Muscle layer of duodenum (tissue), 2 donors: ENCODE data around the gene LSM6.

ENCODE experiments used
- H3K27ac ChIP-seq: one replicate; pipeline ENCODE4 v1.7.0; 2013; ENCODE audit warnings: mild to moderate bottlenecking, low read length
- H3K27me3 ChIP-seq: one replicate; pipeline ENCODE4 v1.7.0; 2013; ENCODE audit warnings: low read depth, mild to moderate bottlenecking, control low read depth, low read length
- H3K36me3 ChIP-seq, 2 donors: one replicate each; pipeline ENCODE4 v1.7.0; 2013; ENCODE audit warnings: low read length in 2 of 2, control low read depth in 1 of 2, mild to moderate bottlenecking in 1 of 2; ENCODE audit not compliant: insufficient read depth in 2 of 2, control insufficient read depth in 1 of 2
- H3K4me1 ChIP-seq, 2 donors: one replicate each; pipeline ENCODE4 v1.7.0; 2013; ENCODE audit warnings: low read length in 2 of 2, mild to moderate bottlenecking in 2 of 2, control low read depth in 1 of 2, moderate library complexity in 1 of 2; ENCODE audit not compliant: insufficient read depth in 2 of 2, control insufficient read depth in 1 of 2
- H3K4me3 ChIP-seq, 2 donors: one replicate each; pipeline ENCODE4 v1.7.0; 2013; ENCODE audit warnings: low read length in 2 of 2, low read depth in 1 of 2, mild to moderate bottlenecking in 1 of 2
- H3K9me3 ChIP-seq, 2 donors: one replicate each; pipeline ENCODE4 v1.7.0; 2013; ENCODE audit warnings: low read length in 2 of 2, control low read depth in 1 of 2, mild to moderate bottlenecking in 1 of 2; ENCODE audit not compliant: control insufficient read depth in 1 of 2
- donor health status: healthy.

LSM6 gene

DNA sequence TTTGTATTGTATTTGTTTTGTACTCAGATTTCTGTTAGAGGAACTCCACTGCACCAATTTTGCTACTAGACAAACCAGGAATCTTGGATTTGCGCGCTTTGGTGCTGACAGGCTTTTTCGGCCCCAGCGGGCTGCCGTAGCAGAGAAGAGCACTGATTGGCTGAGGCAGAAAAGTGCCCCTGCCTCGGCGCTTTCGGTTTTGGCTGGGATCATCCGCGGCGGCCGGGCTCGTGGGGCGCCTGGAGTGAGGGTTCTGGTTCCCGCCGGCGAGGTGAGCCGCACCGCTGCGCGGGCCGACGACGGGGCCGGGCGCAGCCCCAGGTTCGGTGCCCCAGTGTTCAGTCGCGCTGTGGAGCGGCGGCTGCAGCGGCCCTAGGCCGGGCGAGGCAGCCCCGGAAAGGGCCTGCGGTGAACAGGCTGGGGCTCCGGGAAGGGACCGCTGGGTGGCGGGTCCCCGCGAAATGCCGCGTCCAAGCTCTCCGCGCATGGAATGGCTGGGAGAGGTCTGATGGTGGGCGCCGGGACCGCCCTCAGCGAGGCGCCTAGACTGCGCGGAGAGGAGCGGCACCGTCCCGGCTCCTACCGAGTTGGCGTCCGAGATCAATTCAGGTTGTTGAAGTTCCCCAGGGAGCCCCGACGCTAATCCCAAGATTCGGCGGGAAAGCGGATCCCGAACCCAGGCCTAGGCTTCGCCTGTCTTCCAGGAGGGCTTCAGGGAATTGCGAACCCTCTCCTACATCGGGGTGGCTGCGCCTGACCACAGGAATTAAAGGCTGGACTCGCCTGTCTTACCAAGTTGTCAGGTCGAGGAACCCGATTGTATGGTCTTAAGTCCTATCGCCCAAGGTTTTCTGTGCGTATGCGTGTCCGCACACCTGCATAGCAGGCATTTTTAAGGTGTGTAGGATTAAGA, at the start of gene LSM6:
Gene LSM6, plus strand, starts transcription at position 178 of the 913 bp plus-strand sequence. CDS start 7,204 bp downstream, outside the sequence.
- H3K4me3 ChIP-seq: peak within 1 kb of the TSS; percentile 84 to 95
- H3K36me3 ChIP-seq: no peaks in the 10 kb centered on the region
- H3K27me3 ChIP-seq: no peaks in the 10 kb centered on the region
- peaks cover 8 to 23% of the 10 kb centered on the region in 2 donors for H3K4me1 ChIP-seq
- H3K9me3 ChIP-seq: no peaks in the 10 kb centered on the region
- peak within 1 kb of the TSS; percentile 75 for H3K27ac ChIP-seq

DNA sequence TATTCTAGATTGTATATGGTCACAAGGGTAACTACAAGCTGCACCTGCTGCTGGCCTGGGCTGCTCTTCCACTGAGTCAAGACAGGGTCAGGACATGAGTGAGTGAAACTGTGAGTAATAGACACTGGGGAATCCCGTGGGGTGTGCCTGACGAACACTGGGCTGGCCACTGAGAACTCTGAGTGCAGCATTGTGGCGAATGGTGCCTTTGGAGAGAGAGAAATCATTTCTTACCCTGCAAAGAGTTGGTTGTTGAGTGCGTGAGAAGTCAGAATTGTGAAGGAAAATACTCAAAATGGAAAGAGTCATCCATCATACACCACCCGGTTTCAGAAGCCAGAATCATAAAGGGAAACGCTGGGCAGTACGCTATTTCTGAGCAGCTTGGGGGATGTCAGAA, 43.1 kb upstream of the LSM6 start:
- Histone ChIP-seq H3K4me1 (no peaks in the 10 kb centered on the region), H3K36me3 (no peaks in the 10 kb centered on the region), H3K9me3 (no peaks in the 10 kb centered on the region), H3K27ac (no peak overlapping the region), H3K27me3 (no peaks in the 10 kb centered on the region), H3K4me3 (no peak overlapping the region)

DNA sequence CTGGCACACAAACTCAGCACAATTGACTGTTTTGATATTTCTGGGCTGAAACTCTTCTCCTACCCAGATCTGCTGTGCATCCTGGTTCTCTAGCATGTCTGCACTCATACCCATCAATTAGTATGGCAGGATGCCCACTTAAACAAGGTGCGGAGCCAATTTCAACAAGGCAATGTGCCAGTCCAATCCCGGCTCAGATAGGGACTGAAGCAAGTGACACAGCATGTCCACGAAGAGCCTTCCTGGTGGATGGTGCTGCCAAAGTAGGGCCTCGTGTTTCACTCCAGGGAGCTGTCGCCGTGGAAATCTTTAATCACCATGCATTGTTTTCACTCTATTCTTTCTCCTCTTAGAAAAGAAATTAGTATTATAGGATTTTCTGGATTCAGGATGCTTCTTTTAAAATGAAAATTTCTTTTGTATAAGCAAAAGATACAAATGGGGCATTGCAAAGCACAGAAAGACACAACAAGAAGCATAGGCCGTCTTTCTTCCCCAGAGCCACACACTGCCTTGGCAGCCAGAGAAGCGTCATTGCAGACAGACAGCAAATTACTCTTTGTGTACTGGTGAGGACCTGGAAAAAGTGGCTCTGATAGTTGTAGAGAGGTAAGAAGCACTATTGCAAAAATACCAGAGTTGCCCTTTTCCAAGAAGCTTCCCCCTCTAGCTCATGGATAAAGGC, 40.6 kb upstream of the LSM6 start:
- Histone ChIP-seq H3K4me1 (no peaks in the 10 kb centered on the region), H3K27me3 (no peaks in the 10 kb centered on the region), H3K27ac (no peak overlapping the region), H3K36me3 (no peaks in the 10 kb centered on the region), H3K4me3 (no peak overlapping the region), H3K9me3 (no peaks in the 10 kb centered on the region)

DNA sequence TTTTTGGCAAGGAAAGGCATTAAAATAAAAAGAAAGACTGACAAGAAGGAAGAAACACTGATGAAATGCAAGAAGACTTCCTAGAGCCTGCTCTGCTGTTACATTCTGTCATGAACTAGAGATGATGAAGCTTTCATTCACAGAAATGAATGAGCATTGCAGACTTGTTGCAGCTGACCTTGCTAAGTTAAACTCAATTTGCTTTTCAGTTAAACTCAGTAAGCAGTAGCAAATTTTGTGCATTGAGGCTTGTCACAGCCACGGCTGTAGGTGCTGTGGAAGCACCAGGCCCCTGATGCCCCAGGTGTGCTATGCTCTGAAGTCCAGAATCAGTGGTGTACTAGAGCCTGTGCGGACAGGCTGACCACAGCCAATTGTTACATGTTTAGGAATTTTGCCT, 39.6 kb upstream of the LSM6 start:
- no peak overlapping the region for H3K4me3 ChIP-seq
- no peak overlapping the region for H3K27ac ChIP-seq
- no peaks in the 10 kb centered on the region for H3K27me3 ChIP-seq
- H3K9me3 ChIP-seq: no peaks in the 10 kb centered on the region
- no peaks in the 10 kb centered on the region for H3K36me3 ChIP-seq
- no peaks in the 10 kb centered on the region for H3K4me1 ChIP-seq

DNA sequence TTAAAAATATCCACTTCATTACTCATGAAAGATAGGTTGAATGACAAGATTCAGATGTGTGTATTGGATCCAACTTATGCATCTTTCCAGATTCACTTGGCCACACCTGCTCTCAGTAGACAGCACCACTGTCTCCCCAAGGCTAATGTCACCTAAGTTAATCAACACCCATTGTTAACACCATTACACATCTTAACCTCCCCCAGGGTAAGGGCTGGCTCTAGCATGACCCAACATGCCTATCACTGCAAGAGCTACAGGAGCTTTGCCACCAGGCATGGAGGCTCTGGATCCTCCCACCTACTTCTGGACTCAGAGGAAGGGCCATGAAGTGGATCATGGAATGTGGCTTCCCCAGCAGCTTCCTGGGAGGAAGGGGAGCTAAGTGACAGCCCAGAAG, 32.8 kb upstream of the LSM6 start:
- no peaks in the 10 kb centered on the region for H3K4me1 ChIP-seq
- H3K4me3 ChIP-seq: no peak overlapping the region
- H3K9me3 ChIP-seq: no peaks in the 10 kb centered on the region
- H3K36me3 ChIP-seq: no peaks in the 10 kb centered on the region
- H3K27me3 ChIP-seq: no peaks in the 10 kb centered on the region
- H3K27ac ChIP-seq: no peak overlapping the region

DNA sequence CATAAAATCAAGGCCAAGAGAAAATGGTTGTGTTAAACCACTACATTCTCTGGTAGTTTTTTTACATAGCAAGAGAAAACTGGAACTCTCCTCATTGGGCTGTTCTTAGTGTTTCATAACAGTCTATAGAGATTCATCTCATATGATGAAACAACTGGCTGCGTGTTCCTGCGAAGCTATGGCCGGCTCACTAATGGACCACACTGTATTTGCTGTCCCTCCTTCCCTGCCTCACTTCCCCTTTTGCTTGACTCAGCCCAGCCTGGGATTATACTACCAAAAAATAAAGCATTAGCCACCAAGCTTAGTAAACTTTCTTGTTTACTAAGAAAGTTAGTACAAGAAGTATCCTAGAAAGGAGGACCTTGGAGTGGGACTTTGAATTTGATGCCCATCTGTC, 31.6 kb upstream of the LSM6 start:
- H3K27me3 ChIP-seq: no peaks in the 10 kb centered on the region
- no peak overlapping the region for H3K27ac ChIP-seq
- no peaks in the 10 kb centered on the region for H3K4me1 ChIP-seq
- H3K4me3 ChIP-seq: no peak overlapping the region
- no peaks in the 10 kb centered on the region for H3K9me3 ChIP-seq
- no peaks in the 10 kb centered on the region for H3K36me3 ChIP-seq

DNA sequence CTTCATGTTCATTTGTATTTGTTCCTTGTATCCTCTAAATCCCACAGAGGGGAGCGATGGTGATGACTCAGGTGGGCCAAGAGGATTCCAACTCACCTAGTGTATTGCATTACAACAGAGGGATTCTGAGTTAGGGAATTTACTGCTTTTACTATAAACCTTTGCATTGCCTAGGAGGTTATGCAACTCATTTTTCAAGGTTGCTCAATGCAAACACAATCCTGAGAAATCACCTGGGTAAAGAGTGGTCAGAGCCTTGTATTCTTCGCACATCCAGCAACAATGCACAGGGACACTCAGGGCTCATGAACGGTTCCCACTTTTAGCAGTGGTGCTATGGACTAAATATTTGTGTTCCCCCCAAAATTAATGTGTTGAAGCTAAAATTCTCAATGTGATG, 28.6 kb upstream of the LSM6 start:
- Histone ChIP-seq H3K36me3 (no peaks in the 10 kb centered on the region), H3K27ac (no peak overlapping the region), H3K4me1 (no peaks in the 10 kb centered on the region), H3K27me3 (no peaks in the 10 kb centered on the region), H3K9me3 (no peaks in the 10 kb centered on the region), H3K4me3 (no peak overlapping the region)

DNA sequence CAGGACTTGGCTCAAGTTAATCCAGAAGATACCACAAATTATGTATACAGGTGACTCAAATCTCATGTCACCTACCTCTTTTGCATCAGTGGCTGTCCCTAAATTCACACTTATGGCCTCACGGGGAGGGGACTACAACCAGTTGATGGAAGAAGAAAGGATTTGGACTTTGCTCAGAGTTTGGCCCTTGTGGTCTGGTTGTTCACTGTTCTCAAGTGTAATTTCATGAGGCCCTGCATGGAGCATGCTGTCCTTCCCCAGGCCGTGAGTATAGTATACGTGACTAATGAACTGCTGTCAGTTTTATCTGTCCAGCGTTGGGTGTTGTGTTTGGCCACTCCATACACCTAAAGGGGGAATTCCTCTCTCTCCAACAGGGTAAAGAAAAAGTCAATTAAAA, 27.5 kb upstream of the LSM6 start:
- Histone ChIP-seq H3K4me3 (no peak overlapping the region), H3K27ac (no peak overlapping the region), H3K36me3 (no peaks in the 10 kb centered on the region), H3K4me1 (no peaks in the 10 kb centered on the region), H3K9me3 (no peaks in the 10 kb centered on the region), H3K27me3 (no peaks in the 10 kb centered on the region)

DNA sequence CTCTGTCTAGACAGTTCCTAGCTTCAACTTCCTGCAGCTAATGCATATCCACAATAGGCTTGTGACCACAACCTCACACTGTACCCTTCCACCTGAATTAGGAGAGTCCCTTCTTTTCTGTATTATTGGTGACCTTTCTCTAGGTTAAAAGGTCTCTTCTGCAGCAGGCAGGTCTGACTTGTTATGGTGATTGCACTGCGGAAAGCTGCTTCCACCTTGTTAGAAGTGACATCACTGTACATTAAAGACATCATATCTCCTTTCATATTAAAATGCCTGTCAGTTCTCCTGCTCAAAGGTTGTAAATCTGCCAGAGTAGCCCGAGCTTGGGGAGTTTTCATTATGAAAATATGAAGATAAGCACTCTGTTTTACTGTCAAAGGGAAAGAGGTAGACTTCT, 21.5 kb upstream of the LSM6 start:
- no peak overlapping the region for H3K4me3 ChIP-seq
- no peak overlapping the region for H3K27ac ChIP-seq
- no peaks in the 10 kb centered on the region for H3K4me1 ChIP-seq
- H3K36me3 ChIP-seq: no peaks in the 10 kb centered on the region
- H3K9me3 ChIP-seq: peaks cover 0 to 4% of the 10 kb centered on the region in 2 donors
- no peaks in the 10 kb centered on the region for H3K27me3 ChIP-seq

DNA sequence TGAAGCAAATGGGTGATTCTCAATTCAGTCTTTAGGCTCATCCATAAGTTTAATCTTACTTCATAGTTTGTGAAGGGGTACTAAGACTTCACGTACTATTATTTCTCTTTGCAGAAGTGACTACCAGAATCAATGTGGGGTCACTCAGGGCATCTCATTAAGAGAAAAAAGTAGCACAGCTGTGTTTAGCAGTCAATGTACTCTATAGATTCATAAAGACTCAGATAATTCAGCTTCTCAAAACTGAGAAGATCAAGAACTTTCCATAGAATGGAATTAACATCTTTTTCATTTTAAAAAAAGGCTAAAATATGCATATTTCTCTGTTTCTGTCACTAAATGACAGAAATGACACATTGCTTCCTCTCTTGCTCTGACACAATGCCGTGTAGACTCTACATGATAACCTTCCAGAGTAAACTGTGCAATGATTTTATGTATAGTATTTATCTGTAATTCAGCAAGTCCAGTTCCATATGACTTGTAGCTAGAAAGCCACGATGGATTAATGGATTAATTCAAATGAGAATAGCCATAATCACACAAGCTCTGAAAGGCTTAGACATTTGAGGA, 20.3 kb upstream of the LSM6 start:
- H3K4me1 ChIP-seq: no peaks in the 10 kb centered on the region
- peaks cover 0 to 4% of the 10 kb centered on the region in 2 donors for H3K9me3 ChIP-seq

DNA sequence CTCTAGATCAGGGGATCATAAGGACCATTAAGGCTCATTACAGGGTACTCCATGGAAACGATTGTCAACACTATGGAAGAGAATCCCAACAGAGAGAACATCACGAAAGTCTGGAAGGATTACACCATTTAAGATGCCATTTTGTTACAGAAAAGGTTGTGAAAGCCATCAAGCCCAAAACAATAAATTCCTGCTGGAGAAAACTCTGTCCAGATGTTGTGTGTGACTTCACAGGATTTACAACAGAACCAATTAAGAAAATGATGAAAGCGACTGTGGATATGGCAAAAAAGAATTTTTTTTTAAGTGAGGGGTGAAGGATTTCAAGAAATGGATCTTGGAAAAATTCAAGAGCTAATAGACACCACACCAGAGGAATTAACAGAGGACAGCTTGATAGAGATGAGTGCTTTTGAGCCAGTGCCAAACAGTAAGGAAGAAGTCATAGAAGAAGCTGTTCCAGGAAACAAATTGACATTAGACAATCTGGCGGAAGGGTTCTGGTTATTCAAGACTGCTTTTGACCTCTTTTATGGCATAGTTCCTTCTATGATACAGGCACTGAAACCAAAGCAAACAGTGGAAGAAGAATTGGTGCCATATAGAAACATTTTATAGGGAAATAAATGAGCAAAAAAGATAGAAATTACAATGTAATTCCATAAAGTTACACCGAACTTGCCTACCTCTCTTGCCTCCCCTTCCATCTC, 17.3 kb upstream of the LSM6 start:
- no peaks in the 10 kb centered on the region for H3K36me3 ChIP-seq
- H3K4me3 ChIP-seq: no peak overlapping the region
- no peaks in the 10 kb centered on the region for H3K27me3 ChIP-seq
- peaks cover 4 to 16% of the 10 kb centered on the region in 2 donors for H3K9me3 ChIP-seq
- no peak overlapping the region for H3K27ac ChIP-seq
- no peaks in the 10 kb centered on the region for H3K4me1 ChIP-seq

More for the DNA sequence above, 20.3 kb upstream of the LSM6 start:
- no peaks in the 10 kb centered on the region for H3K36me3 ChIP-seq
- H3K27me3 ChIP-seq: no peaks in the 10 kb centered on the region
- no peak overlapping the region for H3K4me3 ChIP-seq
- no peak overlapping the region for H3K27ac ChIP-seq
